ENCODE results near the gene LETM1.
A peak's percentile ranks its signal among the peaks of the same experiment; 100 is the strongest.

The LETM1 gene

DNA sequence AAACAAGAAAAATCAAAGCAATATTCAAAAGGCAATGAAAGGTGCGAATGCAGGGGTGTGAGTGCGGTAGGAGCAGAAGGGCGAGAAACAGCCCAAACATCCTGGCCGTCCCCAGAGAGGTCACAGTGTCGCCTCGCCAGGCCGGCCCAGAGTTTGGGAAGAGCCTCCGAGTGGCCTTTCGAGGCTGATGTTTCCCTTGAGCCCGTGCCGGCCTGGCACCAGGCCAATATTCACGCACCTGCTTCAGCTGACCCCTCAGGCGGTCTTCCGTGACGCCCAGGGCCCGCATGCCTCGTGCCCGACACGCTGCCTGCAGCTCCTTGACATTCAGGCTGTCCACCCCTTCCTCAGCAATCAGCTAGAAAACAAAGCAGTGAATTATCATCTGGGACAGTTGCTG is 30.6 kb downstream of the LETM1 start:
- no peak for DNase-seq (ENCODE audit: low read depth in 2 of 2)

DNA sequence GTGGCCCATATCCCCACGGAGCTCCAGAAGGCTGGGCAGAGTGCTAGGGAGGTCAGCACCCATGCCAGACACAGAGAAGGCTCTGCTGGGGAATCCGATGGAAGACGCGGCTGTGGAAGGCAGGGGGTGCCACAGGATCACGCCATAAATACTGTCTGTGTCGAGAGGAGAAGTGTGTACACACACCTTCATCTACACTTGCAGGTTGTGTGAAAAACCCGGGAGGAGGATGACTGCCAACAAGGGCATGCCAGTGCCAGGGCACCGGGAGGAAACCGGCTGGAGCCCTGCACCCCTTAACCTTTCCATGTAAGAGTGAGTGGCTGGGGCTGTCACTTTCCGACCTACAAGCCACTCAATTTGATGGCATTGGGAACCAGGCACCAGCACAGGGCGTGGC is 31.2 kb downstream of the LETM1 start:
- DNase-seq (ENCODE audit: low read depth in 2 of 2), result no peak

- no peak for DNase-seq (ENCODE audit: low read depth in 2 of 2)
Observed at GRCh38 chr4:1823545-1823932, 32.4 kb downstream of the LETM1 start.

DNA sequence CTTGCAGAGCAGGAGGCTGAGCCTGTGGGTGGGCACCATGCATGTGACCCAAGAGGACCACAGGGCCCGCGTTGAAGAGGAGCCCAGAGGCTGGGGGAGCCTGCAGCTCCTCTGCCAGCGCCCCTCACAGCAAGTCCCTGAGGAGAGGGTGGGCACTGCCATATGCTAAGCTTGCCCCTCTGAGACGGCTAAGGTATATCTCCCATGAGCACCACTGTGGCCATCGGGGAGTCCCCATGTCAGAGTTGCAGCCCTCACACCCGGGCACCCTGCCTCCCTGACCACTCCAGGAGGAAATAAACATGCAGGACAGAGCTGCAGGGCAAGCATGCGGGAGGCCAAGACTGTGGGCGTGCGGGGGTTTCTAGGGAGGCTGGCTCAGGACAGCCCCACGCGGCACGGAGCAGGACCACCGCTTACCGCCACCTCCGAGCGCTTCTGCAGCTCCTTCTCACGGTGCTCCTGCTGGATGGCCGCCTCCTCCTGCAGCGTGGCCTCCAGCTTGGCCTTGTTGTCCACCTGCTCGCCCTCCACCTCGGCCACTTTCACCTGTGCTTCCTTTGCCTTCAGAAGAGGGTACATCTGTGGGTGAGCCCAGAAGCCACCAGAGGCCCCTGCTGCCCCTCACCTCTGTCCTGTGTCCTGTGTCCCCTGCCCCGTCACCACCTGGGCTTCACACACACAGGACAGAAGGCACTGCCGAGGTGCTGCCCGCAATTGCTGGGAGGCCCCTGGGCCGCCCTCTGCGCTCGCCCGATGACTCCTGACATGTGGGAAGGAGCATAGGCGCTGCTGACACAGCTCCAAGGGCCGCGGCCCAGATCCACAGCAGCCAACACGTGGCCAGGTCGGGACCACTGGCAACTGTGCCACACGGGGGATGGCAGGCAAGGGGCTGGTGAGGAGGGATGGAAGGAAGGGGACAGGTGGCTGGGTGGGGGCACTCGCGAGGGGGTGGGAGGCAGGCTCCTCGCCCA is 33.1 kb downstream of the LETM1 start:
- DNase-seq (ENCODE audit: low read depth in 2 of 2), result no peak

GRCh38 chr4:1821679-1822567 is 34.0 kb downstream of the LETM1 start:
- no peak for DNase-seq (ENCODE audit: low read depth in 2 of 2)

- DNase-seq (ENCODE audit: low read depth in 2 of 2), result no peak
Observed at GRCh38 chr4:1819816-1820215, 36.1 kb downstream of the LETM1 start.

DNA sequence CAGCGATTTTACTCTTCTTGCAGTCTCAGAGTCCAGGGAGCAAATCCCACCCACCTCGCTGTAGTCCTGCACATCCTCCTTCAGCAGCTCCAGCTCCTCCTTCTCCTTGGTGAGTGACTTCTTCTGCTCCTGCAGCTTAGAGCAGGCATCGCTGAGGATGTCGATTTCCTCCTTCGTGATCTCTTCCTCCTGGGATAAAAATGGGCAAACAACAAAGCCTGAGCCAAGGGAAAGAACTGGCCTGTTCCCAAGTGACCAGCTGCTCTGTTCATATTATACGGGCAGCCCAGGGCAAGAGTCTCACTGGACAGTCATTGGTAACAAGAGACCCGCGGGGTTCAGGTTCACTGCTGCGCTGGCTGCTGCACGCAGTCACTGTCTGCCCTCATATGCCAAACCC is 36.7 kb downstream of the LETM1 start:
- DNase-seq (ENCODE audit: low read depth in 2 of 2), result no peak

GRCh38 chr4:1815997-1816860 is 39.7 kb downstream of the LETM1 start:
- no peak for DNase-seq (ENCODE audit: low read depth in 2 of 2)

- DNase-seq (ENCODE audit: low read depth in 2 of 2), result no peak
Observed at GRCh38 chr4:1815096-1815996, 40.6 kb downstream of the LETM1 start.

- DNase-seq (ENCODE audit: low read depth in 2 of 2), result no peak
Observed at GRCh38 chr4:1814453-1814852, 41.5 kb downstream of the LETM1 start.

DNA sequence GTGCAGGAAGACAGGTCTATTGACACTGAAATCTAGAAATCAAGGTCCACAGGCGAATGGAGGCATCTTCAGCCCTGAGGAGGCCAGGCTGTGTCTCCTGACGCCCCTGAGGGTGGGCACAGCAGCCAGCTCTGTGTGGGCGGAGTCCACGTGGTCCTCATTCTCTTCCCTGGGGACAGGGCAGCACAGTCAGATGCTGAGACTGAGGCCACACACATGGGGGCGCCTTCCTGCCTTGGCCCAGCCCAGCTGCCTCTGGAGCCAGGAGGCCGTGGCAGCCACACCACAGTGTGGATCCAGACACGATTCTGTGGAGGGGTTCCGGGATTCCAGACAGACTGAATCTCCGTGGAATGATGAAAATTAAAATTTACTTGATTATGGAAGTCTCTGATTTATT is 42.0 kb downstream of the LETM1 start:
- no peak for DNase-seq (ENCODE audit: low read depth in 2 of 2)

GRCh38 chr4:1813231-1813630 is 42.7 kb downstream of the LETM1 start:
- DNase-seq (ENCODE audit: low read depth in 2 of 2), result no peak

GRCh38 chr4:1812720-1813119 is 43.2 kb downstream of the LETM1 start:
- no peak for DNase-seq (ENCODE audit: low read depth in 2 of 2)

DNA sequence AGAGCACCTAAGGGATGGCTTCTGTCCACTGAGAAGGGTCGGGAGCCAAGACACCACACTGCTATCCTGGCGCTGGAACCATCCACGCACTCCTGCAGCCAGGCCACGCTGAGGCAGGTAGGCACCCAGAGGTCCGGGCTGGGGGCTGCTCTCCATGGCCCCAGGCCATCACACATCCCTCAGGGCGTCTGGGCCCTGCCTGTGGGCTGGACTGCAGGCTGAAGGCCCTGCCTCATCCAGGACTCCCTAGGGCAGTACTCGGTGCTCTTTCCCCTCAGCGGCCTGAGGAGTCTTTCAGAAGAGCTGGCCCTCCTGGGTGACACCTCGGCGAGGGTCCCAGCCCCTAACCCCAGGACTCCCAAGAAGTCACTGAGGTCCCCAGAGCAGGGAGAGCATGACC is 45.2 kb downstream of the LETM1 start:
- no peak for DNase-seq (ENCODE audit: low read depth in 2 of 2)

GRCh38 chr4:1809754-1810502 is 46.0 kb downstream of the LETM1 start:
- DNase-seq (ENCODE audit: low read depth in 2 of 2), result peak; percentile 60

GRCh38 chr4:1808851-1809753 is 46.9 kb downstream of the LETM1 start:
- DNase-seq (ENCODE audit: low read depth in 2 of 2), result no peak

GRCh38 chr4:1808396-1808795 is 47.6 kb downstream of the LETM1 start:
- DNase-seq (ENCODE audit: low read depth in 2 of 2), result no peak

DNA sequence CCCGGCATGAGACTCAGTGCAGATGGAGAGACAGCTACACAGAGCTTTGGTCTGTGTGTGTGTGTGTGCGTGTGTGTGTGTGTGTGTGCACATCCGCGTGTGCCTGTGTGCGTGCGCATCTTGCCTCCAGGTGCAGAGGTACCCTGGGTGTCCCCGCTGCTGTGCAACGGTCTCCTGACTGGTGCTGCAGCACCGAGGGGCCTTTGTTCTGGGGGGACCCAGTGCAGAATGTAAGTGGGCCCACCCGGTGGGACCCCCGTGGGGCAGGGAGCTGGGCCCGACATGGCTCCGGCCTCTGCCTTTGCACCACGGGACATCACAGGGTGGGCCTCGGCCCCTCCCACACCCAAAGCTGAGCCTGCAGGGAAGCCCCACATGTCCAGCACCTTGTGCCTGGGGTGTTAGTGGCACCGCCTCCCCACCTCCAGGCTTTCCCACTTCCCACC is 48.6 kb downstream of the LETM1 start:
- no peak for DNase-seq (ENCODE audit: low read depth in 2 of 2)
